ENCODE measurements around the gene SNX9. TPM values are rescaled to one million over a fixed set of nuclear protein-coding genes. Genes with fewer than 3 reads are reported as not detected.

Gene SNX9
- 10 to 100 TPM; 87.2 to 90.8 TPM for total RNA-seq

- no peaks in the 10 kb centered on the region for H3K27me3 ChIP-seq (replicated peaks; ENCODE audit: insufficient read depth)
- peak within 1 kb of the TSS; percentile 98 for H3K4me3 ChIP-seq
- H3K9me3 ChIP-seq, result no peaks in the 10 kb centered on the region
- ATAC-seq (ENCODE audit: insufficient number of reproducible peaks, low FRiP score, low read depth), result peak; percentile 78
- DNase-seq (ENCODE audit: low spot score), result no peak
- TF ChIP-seq, protein P1, sequence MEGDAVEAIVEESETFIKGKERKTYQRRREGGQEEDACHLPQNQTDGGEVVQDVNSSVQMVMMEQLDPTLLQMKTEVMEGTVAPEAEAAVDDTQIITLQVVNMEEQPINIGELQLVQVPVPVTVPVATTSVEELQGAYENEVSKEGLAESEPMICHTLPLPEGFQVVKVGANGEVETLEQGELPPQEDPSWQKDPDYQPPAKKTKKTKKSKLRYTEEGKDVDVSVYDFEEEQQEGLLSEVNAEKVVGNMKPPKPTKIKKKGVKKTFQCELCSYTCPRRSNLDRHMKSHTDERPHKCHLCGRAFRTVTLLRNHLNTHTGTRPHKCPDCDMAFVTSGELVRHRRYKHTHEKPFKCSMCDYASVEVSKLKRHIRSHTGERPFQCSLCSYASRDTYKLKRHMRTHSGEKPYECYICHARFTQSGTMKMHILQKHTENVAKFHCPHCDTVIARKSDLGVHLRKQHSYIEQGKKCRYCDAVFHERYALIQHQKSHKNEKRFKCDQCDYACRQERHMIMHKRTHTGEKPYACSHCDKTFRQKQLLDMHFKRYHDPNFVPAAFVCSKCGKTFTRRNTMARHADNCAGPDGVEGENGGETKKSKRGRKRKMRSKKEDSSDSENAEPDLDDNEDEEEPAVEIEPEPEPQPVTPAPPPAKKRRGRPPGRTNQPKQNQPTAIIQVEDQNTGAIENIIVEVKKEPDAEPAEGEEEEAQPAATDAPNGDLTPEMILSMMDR (IDR thresholded peaks at IDR 0.05), result no peak
- H3K36me3 ChIP-seq, result no peaks in the 10 kb centered on the region
- peak within 1 kb of the TSS; percentile 95 to 98 for H3K27ac ChIP-seq
- peaks cover 8 to 26% of the 10 kb centered on the region in 2 donors for H3K4me1 ChIP-seq (ENCODE audit: control insufficient read depth in 1 of 2, low read depth in 2 of 2)
Observed at GRCh38 chr6:157823001-157823527, at the start of gene SNX9. SNX9 (plus strand) TSS chr6:157823246; CDS start chr6:157823435, 189 bp downstream.

DNA sequence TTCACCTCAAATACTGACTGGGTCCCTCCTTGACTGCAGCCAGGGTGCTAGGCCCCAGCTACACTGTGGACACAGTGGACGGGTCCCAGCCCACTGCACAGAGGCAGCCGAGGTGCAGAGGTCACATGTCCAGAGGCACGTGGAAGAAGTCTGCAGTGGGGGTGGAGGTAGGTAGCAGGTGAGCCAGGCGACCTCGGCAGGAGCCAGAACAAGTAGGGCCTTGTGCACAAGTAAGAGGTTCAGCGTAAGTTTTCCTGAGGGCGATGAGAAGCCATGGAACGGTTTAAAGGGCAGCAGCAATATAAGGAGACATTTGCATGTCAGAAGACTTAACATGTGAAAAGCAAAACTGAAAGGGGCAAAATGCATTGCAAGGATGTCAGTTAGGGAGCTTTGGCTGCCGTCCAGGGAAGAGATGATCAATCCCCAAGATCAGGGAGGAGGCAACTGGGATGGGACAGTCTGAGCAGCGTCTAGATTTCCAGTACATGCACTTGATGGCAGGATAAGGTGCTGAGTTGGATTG, 49.7 kb upstream of the SNX9 start:
- TF ChIP-seq, protein P1 (IDR thresholded peaks at IDR 0.05), result no peak
- peaks cover 10 to 14% of the 10 kb centered on the region in 2 donors for H3K4me1 ChIP-seq (ENCODE audit: control insufficient read depth in 1 of 2, low read depth in 2 of 2)
- H3K4me3 ChIP-seq, result no peak overlapping the region
- H3K9me3 ChIP-seq, result no peaks in the 10 kb centered on the region
- DNase-seq (ENCODE audit: low spot score) (no peak), ATAC-seq (ENCODE audit: insufficient number of reproducible peaks, low FRiP score, low read depth) (no peak)
- no peaks in the 10 kb centered on the region for H3K27me3 ChIP-seq (replicated peaks; ENCODE audit: insufficient read depth)
- H3K36me3 ChIP-seq, result no peaks in the 10 kb centered on the region
- no peak overlapping the region for H3K27ac ChIP-seq

- no peaks in the 10 kb centered on the region for H3K27me3 ChIP-seq (replicated peaks; ENCODE audit: insufficient read depth)
- no peaks in the 10 kb centered on the region for H3K36me3 ChIP-seq
- no peak for ATAC-seq (ENCODE audit: insufficient number of reproducible peaks, low FRiP score, low read depth)
- peaks cover 7 to 9% of the 10 kb centered on the region in 2 donors for H3K4me1 ChIP-seq (ENCODE audit: control insufficient read depth in 1 of 2, low read depth in 2 of 2)
- H3K9me3 ChIP-seq, result no peaks in the 10 kb centered on the region
- no peak overlapping the region for H3K4me3 ChIP-seq
- no peak overlapping the region for H3K27ac ChIP-seq
- no peak for DNase-seq (ENCODE audit: low spot score)
- TF ChIP-seq, protein P1 (IDR thresholded peaks at IDR 0.05), result no peak
Observed at GRCh38 chr6:157774153-157775135, 48.6 kb upstream of the SNX9 start.

GRCh38 chr6:157775376-157775775, 47.7 kb upstream of the SNX9 start:
- no peak for DNase-seq (ENCODE audit: low spot score)

More at GRCh38 chr6:157775376-157775775, 47.7 kb upstream of the SNX9 start:
- ATAC-seq (ENCODE audit: insufficient number of reproducible peaks, low FRiP score, low read depth), result no peak
- Histone ChIP-seq H3K36me3 (no peaks in the 10 kb centered on the region), H3K9me3 (no peaks in the 10 kb centered on the region), H3K4me3 (no peak overlapping the region), H3K27ac (no peak overlapping the region), H3K27me3 (replicated peaks; ENCODE audit: insufficient read depth) (no peaks in the 10 kb centered on the region), H3K4me1 (ENCODE audit: control insufficient read depth in 1 of 2, low read depth in 2 of 2) (no peaks in the 10 kb centered on the region)
- TF ChIP-seq, protein P1 (IDR thresholded peaks at IDR 0.05), result no peak
